Endothelial cell of umbilical vein (primary cell): ENCODE results near the gene CELSR3.

Experiments used
- CTCF ChIP-seq, 2 donors: IDR thresholded peaks; 1 replicate in 1 of 2; 2 replicates in 1 of 2; pipeline ENCODE4 v1.5.1; 2011; ENCODE audit warnings: low read length in 2 of 2, mild to moderate bottlenecking in 2 of 2, moderate library complexity in 2 of 2, control low read depth in 1 of 2, inconsistent platforms in 1 of 2, low read depth in 1 of 2; ENCODE audit not compliant: insufficient read depth in 1 of 2; ENCODE audit errors: extremely low read depth in 1 of 2
- EZH2 ChIP-seq: IDR thresholded peaks from 2 replicates; pipeline ENCODE4 v1.6.1; 2012; ENCODE audit warnings: borderline replicate concordance, low read depth, mild to moderate bottlenecking, moderate library complexity, low read length, inconsistent platforms; ENCODE audit not compliant: severe bottlenecking

GRCh38 chr3:48664313-48664644, 1.6 kb upstream of the CELSR3 start:
- TF ChIP-seq CTCF (IDR thresholded peaks at IDR 0.05; ENCODE audit: extremely low read depth in 1 of 2, insufficient read depth in 1 of 2, low read depth in 1 of 2, low read length in 2 of 2) (no peak), EZH2 (no peak)
